GM12892 (cell line): ENCODE measurements around the gene DHCR7.

ENCODE experiments used
- POLR2A ChIP-seq: IDR thresholded peaks from 2 replicates; pipeline ENCODE4 v1.6.1; 2011; ENCODE audit warnings: low read depth, low read length, control low read depth
- TAF1 ChIP-seq: IDR thresholded peaks from 2 replicates; pipeline ENCODE4 v1.6.1; 2011; ENCODE audit warnings: low read depth, mild to moderate bottlenecking, control low read depth, low read length, borderline replicate concordance

DNA sequence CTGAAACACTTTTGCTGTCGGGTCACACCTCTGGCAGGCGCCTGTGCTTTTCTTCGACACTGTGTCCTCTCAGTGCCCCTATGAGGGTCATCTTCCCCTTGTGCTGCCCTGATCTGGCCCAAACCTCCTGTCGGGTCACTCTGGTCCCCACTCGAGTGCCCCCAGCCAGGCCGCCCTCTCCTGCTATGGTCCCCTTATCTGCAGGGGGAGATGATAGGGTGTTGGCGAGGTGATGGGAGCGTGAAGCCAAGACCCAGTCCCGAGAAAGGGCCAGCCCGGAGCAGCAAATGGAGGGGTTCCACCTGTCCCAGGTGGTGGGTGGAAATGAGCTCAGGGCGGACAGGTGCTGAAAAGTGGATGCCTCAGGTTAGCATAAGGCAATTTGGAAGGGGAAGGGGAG is 14.5 kb upstream of the DHCR7 start:
- TF ChIP-seq TAF1 (no peak), POLR2A (no peak)
